Heart right ventricle (tissue), 16 donors: ENCODE measurements around the gene PKD1L1. TPM values are rescaled to one million over a fixed set of nuclear protein-coding genes. Genes with fewer than 3 reads are reported as not detected.
A peak's percentile ranks its signal among the peaks of the same experiment; 100 is the strongest.

Experiments
- ATAC-seq, 8 donors: fragments of 200-7000 bp; cut with Tn5 transposase; one replicate each; pipeline ENCODE4 v1.9.1; 2020; ENCODE audit warnings: mild to moderate bottlenecking in 8 of 8, moderate library complexity in 8 of 8, moderate number of reproducible peaks in 1 of 8
- DNase-seq, 2 donors: peaks; one replicate each; pipeline ENCODE4 v3.0.0-alpha.2; 2020
- H3K27ac ChIP-seq, 10 donors: fragments of 200-600 bp; sonication (generic) in 2 of 10; one replicate each; pipeline versions ENCODE4 v1.5.0 to v1.8.0; 2020 to 2022; ENCODE audit warnings: mild to moderate bottlenecking in 3 of 10
- H3K27me3 ChIP-seq, 7 donors: fragments of 200-600 bp; one replicate each; pipeline ENCODE4 v1.8.0; 2021 to 2022; ENCODE audit warnings: mild to moderate bottlenecking in 2 of 7
- H3K36me3 ChIP-seq, 9 donors: fragments of 200-600 bp; sonication (generic) in 1 of 9; one replicate each; pipeline versions ENCODE4 v1.5.0 to v1.8.0; 2020 to 2022; ENCODE audit warnings: mild to moderate bottlenecking in 2 of 9
- H3K4me1 ChIP-seq, 9 donors: fragments of 200-600 bp; sonication (generic) in 1 of 9; one replicate each; pipeline versions ENCODE4 v1.5.0 to v1.8.0; 2020 to 2022; ENCODE audit warnings: mild to moderate bottlenecking in 4 of 9
- H3K4me3 ChIP-seq, 10 donors: fragments of 200-600 bp; sonication (generic) in 2 of 10; one replicate each; pipeline versions ENCODE4 v1.5.0 to v1.8.0; 2020 to 2022; ENCODE audit warnings: mild to moderate bottlenecking in 7 of 10, moderate library complexity in 2 of 10
- H3K9me3 ChIP-seq, 11 donors: fragments of 200-600 bp in 10 of 11; sonication (generic) in 2 of 11; one replicate each; pipeline versions ENCODE4 v1.5.0 to v1.8.0; 2013 to 2022; ENCODE audit warnings: mild to moderate bottlenecking in 2 of 11, control low read depth in 1 of 11, moderate library complexity in 1 of 11
- CTCF ChIP-seq, 9 donors: fragments of 200-600 bp; sonication (generic) in 2 of 9; IDR thresholded peaks; one replicate each; pipeline versions ENCODE4 v1.5.0 to v1.8.0; 2021 to 2022; ENCODE audit warnings: antibody characterized with exemption in 9 of 9, mild to moderate bottlenecking in 5 of 9, moderate library complexity in 1 of 9
- WGBS, 2 donors: extraction: QIAGEN DNeasy Blood & Tissue Kit; methylation state at CpG; one replicate each; pipeline ENCODE4 v1.1.7; 2013; ENCODE audit warnings: inconsistent platforms in 1 of 2; 5-methylcytosine and 5-hydroxymethylcytosine counted together
- intact Hi-C, 10 donors: fragments of 100-400 bp; cut with DNase I; formaldehyde crosslinking; loops; one replicate each; pipeline versions ENCODE4 v1.11.1 to v1.14.2; 2022
- polyA plus RNA-seq, 2 donors: library from polyadenylated mRNA; stranded (reverse); fragments of 200-250 nt; gene quantifications; one replicate each; pipeline ENCODE4 v1.2.3, GENCODE V29; 2013
- total RNA-seq, 10 donors: library from RNA; stranded (reverse); fragmentation: NEBNext Ultra II Directional in 3 of 10; extraction: Animal tissue kit (Norgen Biotek cat#: 25700) in 3 of 10; gene quantifications; one replicate each; pipeline versions ENCODE4 v1.2.1 to v1.2.4, GENCODE V29; 2021 to 2023
- donor health status: Arrhythmogenic right ventricular cardiomyopathy.
- donor health status: ischemic (EF 13 %, LVEDD 7.1; RV severe dilation, severe dysfunction).
- donor health status: healthy with polysubstance abuse.
- donor health status: DM: no; HTN: yes; CAD: no.
- donor health status: DM: no; HTN: no; CAD: no.
- donor health status: ischemic (EF 25% LVEDD 6.9; RV normal size, moderate dysfunction).
- donor health status: ischemic (EF 25% LVEDD 5.7; RV mildly dilated, moderate dysfunction).
- donor health status: healthy.
- donor health status: DM: yes; HTN: yes; CAD: no.
- donor health status: Ischemic cardiomyopathy.
- donor health status: ischemic (EF 35%, LVEDD 5.7; RV mildly dilated, moderate dysfunction).
- donor health status: nonischemic (EF 11% LVEDD 7.7; RV severe dilation, severe dysfunction).
- donor health status: DM: yes; HTN: yes; CAD: no.
- donor health status: PGD.
- donor health status: ischemic (EF 29% LVEDD 5.4; RV normal size, mild dysfunction).
- donor health status: nonischemic (EF 23%, LVEDD 6.1; RV moderate dilation, normal function).

The PKD1L1 gene
- total and polyA plus RNA-seq, 12 donors, result 1.5 to 4.7 (median 2.4) TPM

- Histone ChIP-seq H3K4me1 (peaks cover 0 to 44% (median 7%) of the 10 kb centered on the region in 9 donors), H3K36me3 (no peaks in the 10 kb centered on the region), H3K27ac (peak overlapping the region in 1 of 10 donors; percentile 34)
Observed at GRCh38 chr7:47782022-47782421, 166.2 kb downstream of the PKD1L1 start.

GRCh38 chr7:47780555-47780954, 167.7 kb downstream of the PKD1L1 start:
- intact Hi-C loops, result no loop called here

More at GRCh38 chr7:47782022-47782421, 166.2 kb downstream of the PKD1L1 start:
- DNase-seq (no peak), ATAC-seq (no peak)
- Histone ChIP-seq H3K4me3 (no peak overlapping the region), H3K9me3 (peaks cover 0 to 9% (median 0%) of the 10 kb centered on the region in 11 donors), H3K27me3 (no peaks in the 10 kb centered on the region)
- TF ChIP-seq CTCF (IDR thresholded peaks at IDR 0.05), result no peak
- intact Hi-C loops, result no loop called here

GRCh38 chr7:47779341-47779771, 168.9 kb downstream of the PKD1L1 start:
- 79 to 82% methylated on average over 7 of the region's 7 CpGs for WGBS, 2 donors
- no peak for TF ChIP-seq CTCF (IDR thresholded peaks at IDR 0.05)
- DNase-seq (no peak), ATAC-seq (peak in 1 of 8 donors; percentile 14)
- H3K36me3 ChIP-seq, result no peaks in the 10 kb centered on the region
- H3K9me3 ChIP-seq, result peaks cover 0 to 9% (median 0%) of the 10 kb centered on the region in 11 donors
- peaks cover 0 to 25% (median 5%) of the 10 kb centered on the region in 9 donors for H3K4me1 ChIP-seq
- H3K4me3 ChIP-seq, result no peak overlapping the region
- H3K27me3 ChIP-seq, result no peaks in the 10 kb centered on the region
- no peak overlapping the region for H3K27ac ChIP-seq
- intact Hi-C loops, result no loop called here

More at GRCh38 chr7:47780555-47780954, 167.7 kb downstream of the PKD1L1 start:
- Histone ChIP-seq H3K4me3 (no peak overlapping the region), H3K27me3 (no peaks in the 10 kb centered on the region), H3K4me1 (peaks cover 0 to 30% (median 7%) of the 10 kb centered on the region in 9 donors), H3K36me3 (no peaks in the 10 kb centered on the region), H3K9me3 (peaks cover 0 to 9% (median 0%) of the 10 kb centered on the region in 11 donors), H3K27ac (no peak overlapping the region)
- TF ChIP-seq CTCF (IDR thresholded peaks at IDR 0.05), result no peak
- 97 to 99% methylated on average over 5 of the region's 5 CpGs for WGBS, 2 donors
- DNase-seq, result no peak
- ATAC-seq, result no peak

- H3K4me1 ChIP-seq, result peaks cover 0 to 14% (median 0%) of the 10 kb centered on the region in 9 donors
- no peaks in the 10 kb centered on the region for H3K36me3 ChIP-seq
- H3K9me3 ChIP-seq, result peaks cover 0 to 9% (median 0%) of the 10 kb centered on the region in 11 donors
- intact Hi-C loops, result no loop called here
- no peak overlapping the region for H3K4me3 ChIP-seq
- DNase-seq (no peak), ATAC-seq (no peak)
- no peak overlapping the region for H3K27ac ChIP-seq
- TF ChIP-seq CTCF (IDR thresholded peaks at IDR 0.05), result no peak
- WGBS, 2 donors, result 86 to 87% methylated on average over 4 of the region's 4 CpGs
- no peaks in the 10 kb centered on the region for H3K27me3 ChIP-seq
Observed at GRCh38 chr7:47778153-47778661, 170.1 kb downstream of the PKD1L1 start.
